Measurements from ENCODE around the gene ABI2.
"Not testable (repeated sequence)": the region's sequence is repeated elsewhere in the genome, so short reads cannot be mapped to it uniquely, and the experiment has no call there.

ABI2 gene

DNA sequence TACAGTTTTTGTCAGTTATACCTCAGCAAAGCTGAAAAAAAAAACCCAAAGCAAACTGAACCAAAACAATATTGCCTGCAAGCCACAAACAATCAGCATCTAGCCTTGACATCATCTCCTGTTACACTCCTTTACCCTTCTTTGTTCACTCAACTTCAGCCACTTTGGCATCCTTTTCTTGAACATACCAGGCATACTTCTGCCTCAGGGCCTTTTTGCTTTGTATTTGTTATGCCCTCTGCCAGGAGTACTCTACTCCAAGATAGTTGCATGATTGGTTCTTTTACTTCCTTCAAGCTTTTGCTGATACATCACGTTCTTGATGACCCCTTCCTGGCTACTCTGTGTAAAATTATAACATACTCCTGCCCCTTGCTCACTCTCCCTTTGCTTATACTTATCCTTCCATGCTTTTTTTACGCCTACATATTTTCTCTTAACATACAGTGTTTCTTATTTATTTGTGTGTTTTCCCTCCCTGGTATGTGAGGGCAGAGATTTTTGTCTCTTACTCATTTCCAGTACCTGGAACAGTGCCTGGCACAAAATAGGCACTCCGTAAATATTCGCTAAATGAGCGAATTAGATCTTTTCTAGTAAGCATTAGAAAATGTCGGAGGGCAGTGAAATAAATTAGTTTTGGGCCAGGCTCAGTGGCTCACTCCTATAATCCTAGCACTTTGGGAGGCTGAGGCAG lies 12.7 kb downstream of the ABI2 start:
- Histone ChIP-seq H3K4me1 (ENCODE audit: insufficient read depth, low read length, poor library complexity, severe bottlenecking) (peaks cover 5% of the 10 kb centered on the region), H3K4me3 (ENCODE audit: low read length, poor library complexity, severe bottlenecking) (no peak overlapping the region), H3F3A (ENCODE audit: low read depth) (no peaks in the 10 kb centered on the region), H3K9me3 (ENCODE audit: insufficient read depth, low read depth, low read length) (no peaks in the 10 kb centered on the region), H3K9ac (ENCODE audit: low read depth, low read length, poor library complexity, severe bottlenecking) (no peak overlapping the region), H3K79me2 (ENCODE audit: insufficient read depth, low read length) (peaks cover 57% of the 10 kb centered on the region), H3K36me3 (ENCODE audit: insufficient read depth, low read length) (peaks cover 15% of the 10 kb centered on the region; the same call in 1 of the 2 replicates), H2AFZ (ENCODE audit: low read length) (no peak overlapping the region), H3K4me2 (ENCODE audit: low read depth, low read length, poor library complexity, severe bottlenecking) (no peak overlapping the region), H4K20me1 (ENCODE audit: insufficient read depth, low read length, poor library complexity, severe bottlenecking) (peaks cover 13% of the 10 kb centered on the region), H3K27me3 (ENCODE audit: insufficient read depth, low read length, poor library complexity, severe bottlenecking) (no peaks in the 10 kb centered on the region), H3K9me2 (replicated peaks; ENCODE audit: low read depth, low read length) (no peaks in the 10 kb centered on the region)
- TF ChIP-seq, protein P1, sequence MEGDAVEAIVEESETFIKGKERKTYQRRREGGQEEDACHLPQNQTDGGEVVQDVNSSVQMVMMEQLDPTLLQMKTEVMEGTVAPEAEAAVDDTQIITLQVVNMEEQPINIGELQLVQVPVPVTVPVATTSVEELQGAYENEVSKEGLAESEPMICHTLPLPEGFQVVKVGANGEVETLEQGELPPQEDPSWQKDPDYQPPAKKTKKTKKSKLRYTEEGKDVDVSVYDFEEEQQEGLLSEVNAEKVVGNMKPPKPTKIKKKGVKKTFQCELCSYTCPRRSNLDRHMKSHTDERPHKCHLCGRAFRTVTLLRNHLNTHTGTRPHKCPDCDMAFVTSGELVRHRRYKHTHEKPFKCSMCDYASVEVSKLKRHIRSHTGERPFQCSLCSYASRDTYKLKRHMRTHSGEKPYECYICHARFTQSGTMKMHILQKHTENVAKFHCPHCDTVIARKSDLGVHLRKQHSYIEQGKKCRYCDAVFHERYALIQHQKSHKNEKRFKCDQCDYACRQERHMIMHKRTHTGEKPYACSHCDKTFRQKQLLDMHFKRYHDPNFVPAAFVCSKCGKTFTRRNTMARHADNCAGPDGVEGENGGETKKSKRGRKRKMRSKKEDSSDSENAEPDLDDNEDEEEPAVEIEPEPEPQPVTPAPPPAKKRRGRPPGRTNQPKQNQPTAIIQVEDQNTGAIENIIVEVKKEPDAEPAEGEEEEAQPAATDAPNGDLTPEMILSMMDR (conservative IDR thresholded peaks at IDR 0.05; ENCODE audit: low read length): no peak
- TF ChIP-seq EZH2phosphoT487 (IDR thresholded peaks at IDR 0.05; ENCODE audit: borderline replicate concordance): no peak

DNA sequence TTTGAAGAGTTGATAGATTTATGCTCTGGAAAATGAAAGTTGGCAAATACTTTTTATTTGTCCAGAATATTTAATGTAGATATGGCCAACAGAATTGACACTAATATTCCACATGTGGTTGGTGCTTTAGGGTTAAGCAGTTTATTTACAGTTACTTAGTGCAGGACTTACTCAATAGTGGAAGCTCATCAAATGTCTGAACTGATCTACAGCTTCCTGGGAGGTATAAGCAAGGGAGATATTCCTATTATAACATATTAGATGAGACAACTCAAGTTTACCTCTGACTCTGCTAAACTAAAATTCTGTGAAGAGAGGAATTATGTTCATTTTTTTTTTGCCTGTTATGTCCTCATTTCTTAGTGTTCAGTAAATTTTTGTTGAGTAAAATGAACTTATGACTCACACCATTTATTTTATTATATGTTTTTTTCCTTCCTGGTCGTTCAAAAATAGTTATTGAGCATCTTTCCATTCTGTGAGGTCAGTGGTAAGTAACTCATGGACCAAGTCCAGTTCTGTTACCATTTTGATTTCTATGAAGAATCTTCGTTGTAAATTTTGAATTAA lies 13.6 kb downstream of the ABI2 start:
- Histone ChIP-seq H3K4me2 (ENCODE audit: low read depth, low read length, poor library complexity, severe bottlenecking) (no peak overlapping the region), H3K27me3 (ENCODE audit: insufficient read depth, low read length, poor library complexity, severe bottlenecking) (no peaks in the 10 kb centered on the region), H3K79me2 (ENCODE audit: insufficient read depth, low read length) (peaks cover 48% of the 10 kb centered on the region), H3K4me3 (ENCODE audit: low read length, poor library complexity, severe bottlenecking) (no peak overlapping the region), H3K36me3 (ENCODE audit: insufficient read depth, low read length) (peaks cover 14% of the 10 kb centered on the region; the same call in 1 of the 2 replicates), H3F3A (ENCODE audit: low read depth) (no peaks in the 10 kb centered on the region), H2AFZ (ENCODE audit: low read length) (no peak overlapping the region), H3K4me1 (ENCODE audit: insufficient read depth, low read length, poor library complexity, severe bottlenecking) (no peaks in the 10 kb centered on the region), H3K9ac (ENCODE audit: low read depth, low read length, poor library complexity, severe bottlenecking) (no peak overlapping the region), H4K20me1 (ENCODE audit: insufficient read depth, low read length, poor library complexity, severe bottlenecking) (peaks cover 9% of the 10 kb centered on the region), H3K9me2 (replicated peaks; ENCODE audit: low read depth, low read length) (no peaks in the 10 kb centered on the region), H3K9me3 (ENCODE audit: insufficient read depth, low read depth, low read length) (no peaks in the 10 kb centered on the region)
- TF ChIP-seq EZH2phosphoT487 (IDR thresholded peaks at IDR 0.05; ENCODE audit: borderline replicate concordance): no peak
- TF ChIP-seq, protein P1 (conservative IDR thresholded peaks at IDR 0.05; ENCODE audit: low read length): no peak

DNA sequence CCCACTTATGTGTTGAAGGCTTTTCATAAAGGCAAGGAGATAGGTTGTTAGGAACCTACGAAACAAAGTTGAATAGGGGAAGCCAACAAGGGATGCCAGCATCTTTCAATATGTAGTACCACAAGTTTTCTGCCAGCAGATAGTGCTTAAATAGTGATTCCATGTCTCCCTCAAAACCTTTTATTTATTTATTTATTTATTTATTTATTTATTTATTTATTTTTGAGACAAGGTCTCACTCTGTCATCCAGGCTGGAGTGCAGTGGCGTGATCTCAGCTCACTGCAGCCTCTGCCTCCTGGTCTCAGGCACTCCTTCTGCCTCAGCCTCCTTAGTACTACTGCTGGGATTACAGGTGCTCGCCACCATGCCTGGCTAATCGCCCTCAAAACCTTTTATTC lies 14.2 kb downstream of the ABI2 start:
- not testable (repeated sequence) for H3K27me3 ChIP-seq (ENCODE audit: insufficient read depth, low read length, poor library complexity, severe bottlenecking); H2AFZ ChIP-seq (ENCODE audit: low read length); H3K4me1 ChIP-seq (ENCODE audit: insufficient read depth, low read length, poor library complexity, severe bottlenecking); H3K4me3 ChIP-seq (ENCODE audit: low read length, poor library complexity, severe bottlenecking); H3K9me3 ChIP-seq (ENCODE audit: insufficient read depth, low read depth, low read length); H3K4me2 ChIP-seq (ENCODE audit: low read depth, low read length, poor library complexity, severe bottlenecking); H4K20me1 ChIP-seq (ENCODE audit: insufficient read depth, low read length, poor library complexity, severe bottlenecking); H3K9ac ChIP-seq (ENCODE audit: low read depth, low read length, poor library complexity, severe bottlenecking); H3K9me2 ChIP-seq (replicated peaks; ENCODE audit: low read depth, low read length); H3F3A ChIP-seq (ENCODE audit: low read depth)
- Histone ChIP-seq H3K36me3 (ENCODE audit: insufficient read depth, low read length) (peaks cover 14% of the 10 kb centered on the region; the same call in 1 of the 2 replicates), H3K79me2 (ENCODE audit: insufficient read depth, low read length) (peaks cover 42% of the 10 kb centered on the region)

All from Loucy (cell line).